ENCODE results near the gene HIBCH. TPM values are rescaled to one million over a fixed set of nuclear protein-coding genes. Genes with fewer than 3 reads are reported as not detected.
"Not testable (repeated sequence)": the region's sequence is repeated elsewhere in the genome, so short reads cannot be mapped to it uniquely, and the experiment has no call there.

The HIBCH gene
- total RNA-seq, 4 donors from 2014 or later: 16.5 to 20.1 (median 18.3) TPM

GRCh38 chr2:190254063-190254850 is 65.4 kb downstream of the HIBCH start:
- H3K4me3 ChIP-seq: no peak overlapping the region
- WGBS, 2 donors (ENCODE audit: low coverage in 1 of 2): 88 to 100% methylated on average over 2 to 3 of the region's 3 CpGs

GRCh38 chr2:190250421-190250820 is 69.2 kb downstream of the HIBCH start:
- no peak overlapping the region for H3K4me3 ChIP-seq
- no peak overlapping the region for H3K27ac ChIP-seq
- H3K4me1 ChIP-seq: no peaks in the 10 kb centered on the region
- H3K27me3 ChIP-seq: no peaks in the 10 kb centered on the region
- 92 to 100% methylated on average over 1 to 2 of the region's 2 CpGs for WGBS, 2 donors (ENCODE audit: low coverage in 1 of 2)
- H3K9me3 ChIP-seq: no peaks in the 10 kb centered on the region
- ATAC-seq: no peak
- TF ChIP-seq CTCF (IDR thresholded peaks at IDR 0.05) (no peak), EP300 (IDR thresholded peaks at IDR 0.05) (no peak), POLR2A (IDR thresholded peaks at IDR 0.05) (no peak), POLR2AphosphoS5 (IDR thresholded peaks at IDR 0.05) (no peak)
- H3K36me3 ChIP-seq: peaks cover 0 to 64% of the 10 kb centered on the region in 2 donors

More at GRCh38 chr2:190254063-190254850, 65.4 kb downstream of the HIBCH start:
- Histone ChIP-seq H3K9me3 (no peaks in the 10 kb centered on the region), H3K4me1 (no peaks in the 10 kb centered on the region), H3K27ac (no peak overlapping the region), H3K27me3 (no peaks in the 10 kb centered on the region), H3K36me3 (peaks cover 0 to 69% of the 10 kb centered on the region in 2 donors)
- TF ChIP-seq POLR2A (IDR thresholded peaks at IDR 0.05) (no peak), CTCF (IDR thresholded peaks at IDR 0.05) (no peak), POLR2AphosphoS5 (IDR thresholded peaks at IDR 0.05) (no peak), EP300 (IDR thresholded peaks at IDR 0.05) (no peak)
- ATAC-seq: no peak

- WGBS, 2 donors (ENCODE audit: low coverage in 1 of 2): 48 to 69% methylated on average over 2 of the region's 2 CpGs
- Histone ChIP-seq H3K9me3 (no peaks in the 10 kb centered on the region), H3K36me3 (peaks cover 0 to 28% of the 10 kb centered on the region in 2 donors), H3K27ac (no peak overlapping the region), H3K4me3 (no peak overlapping the region), H3K27me3 (no peaks in the 10 kb centered on the region), H3K4me1 (no peaks in the 10 kb centered on the region)
- no peak for ATAC-seq
- TF ChIP-seq POLR2AphosphoS5 (IDR thresholded peaks at IDR 0.05) (no peak), EP300 (IDR thresholded peaks at IDR 0.05) (no peak), POLR2A (IDR thresholded peaks at IDR 0.05) (no peak), CTCF (IDR thresholded peaks at IDR 0.05) (no peak)
Observed at GRCh38 chr2:190235551-190236075, 84.0 kb downstream of the HIBCH start.

- no peaks in the 10 kb centered on the region for H3K4me1 ChIP-seq
- ATAC-seq: no peak
- H3K4me3 ChIP-seq: no peak overlapping the region
- H3K27ac ChIP-seq: no peak overlapping the region
- H3K9me3 ChIP-seq: no peaks in the 10 kb centered on the region
- no peak for TF ChIP-seq EP300 (IDR thresholded peaks at IDR 0.05)
- WGBS, 2 donors (ENCODE audit: low coverage in 1 of 2): 85 to 100% methylated on average over 1 to 4 of the region's 4 CpGs
- H3K27me3 ChIP-seq: no peaks in the 10 kb centered on the region
- peaks cover 0 to 29% of the 10 kb centered on the region in 2 donors for H3K36me3 ChIP-seq
Observed at GRCh38 chr2:190235101-190235500, 84.5 kb downstream of the HIBCH start.

GRCh38 chr2:190223989-190224388 is 95.6 kb downstream of the HIBCH start:
- not testable (repeated sequence) for H3K4me1 ChIP-seq, ATAC-seq, H3K27me3 ChIP-seq, H3K4me3 ChIP-seq, H3K27ac ChIP-seq, H3K9me3 ChIP-seq
- peaks cover 0 to 40% of the 10 kb centered on the region in 2 donors for H3K36me3 ChIP-seq
- WGBS, 2 donors (ENCODE audit: low coverage in 1 of 2): no CpG with 5 or more reads among the region's 12 CpGs

GRCh38 chr2:190222745-190223144 is 96.9 kb downstream of the HIBCH start:
- not testable (repeated sequence) for H3K9me3 ChIP-seq, H3K27me3 ChIP-seq, ATAC-seq, H3K4me1 ChIP-seq, H3K4me3 ChIP-seq, H3K27ac ChIP-seq
- peaks cover 0 to 51% of the 10 kb centered on the region in 2 donors for H3K36me3 ChIP-seq
- WGBS, 2 donors (ENCODE audit: low coverage in 1 of 2): 86 to 90% methylated on average over 2 of the region's 2 CpGs
